Ectodermal cell (in vitro differentiated cells): Measurements from ENCODE around the gene KCNH5.

ENCODE experiments used
- H3K27ac ChIP-seq: 2 replicates; pipeline ENCODE4 v1.7.0; 2013; ENCODE audit warnings: mild to moderate bottlenecking, low read depth, low read length; ENCODE audit not compliant: insufficient read depth, poor library complexity, severe bottlenecking
- H3K27me3 ChIP-seq: 2 replicates; pipeline ENCODE4 v1.7.0; 2013; ENCODE audit warnings: mild to moderate bottlenecking, low read length; ENCODE audit not compliant: insufficient read depth, control insufficient read depth, poor library complexity, severe bottlenecking
- H3K36me3 ChIP-seq: one replicate; pipeline ENCODE4 v1.7.0; 2013; ENCODE audit warnings: low read length; ENCODE audit not compliant: control insufficient read depth, insufficient read depth
- H3K4me1 ChIP-seq: one replicate; pipeline ENCODE4 v1.7.0; 2013; ENCODE audit warnings: low read length; ENCODE audit not compliant: control insufficient read depth, insufficient read depth
- H3K4me3 ChIP-seq: 2 replicates; pipeline ENCODE4 v1.7.0; 2013; ENCODE audit warnings: low read depth, low read length, control low read depth; ENCODE audit not compliant: insufficient read depth
- H3K9me3 ChIP-seq: 2 replicates; pipeline ENCODE4 v1.7.0; 2013; ENCODE audit warnings: mild to moderate bottlenecking, low read length, moderate library complexity; ENCODE audit not compliant: control insufficient read depth
- WGBS, 2 experiments: methylation state at CpG; one replicate each; pipeline ENCODE4 v1.1.7; 2013; ENCODE audit warnings: missing lambda C conversion rate in 2 of 2; 5-methylcytosine and 5-hydroxymethylcytosine counted together

The KCNH5 gene

DNA sequence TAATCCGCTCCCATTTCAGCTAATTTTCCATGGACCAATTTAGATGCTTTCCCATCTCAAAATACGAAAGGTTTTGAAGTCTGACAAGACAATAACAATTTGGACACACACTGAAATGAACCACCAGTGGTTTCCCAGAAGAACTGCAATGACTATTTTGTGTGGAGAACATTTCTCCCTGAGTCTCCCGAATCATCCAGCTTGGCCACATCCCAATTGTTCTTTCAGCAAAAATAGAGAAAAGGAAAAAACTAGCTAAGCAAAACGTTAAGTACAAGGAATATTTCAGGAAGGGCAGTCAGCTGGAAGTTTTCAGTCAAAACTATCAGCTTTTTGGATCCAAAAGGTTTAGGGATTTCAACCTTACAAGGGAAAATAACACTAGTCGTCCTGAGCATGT, 390.6 kb downstream of the KCNH5 start:
- H3K27me3 ChIP-seq: no peaks in the 10 kb centered on the region
- H3K9me3 ChIP-seq: no peaks in the 10 kb centered on the region
- H3K36me3 ChIP-seq: no peaks in the 10 kb centered on the region
- H3K27ac ChIP-seq: no peak overlapping the region
- H3K4me1 ChIP-seq: peaks cover 15% of the 10 kb centered on the region
- no peak overlapping the region for H3K4me3 ChIP-seq
- 84 to 86% methylated on average over 4 to 5 of the region's 5 CpGs for WGBS, 2 experiments
